Ectodermal cell (in vitro differentiated cells): ENCODE results near the gene SH3BGRL3.
"Not testable (repeated sequence)": the region's sequence is repeated elsewhere in the genome, so short reads cannot be mapped to it uniquely, and the experiment has no call there.

Experiments
- H3K27ac ChIP-seq: 2 replicates; pipeline ENCODE4 v1.7.0; 2013; ENCODE audit warnings: mild to moderate bottlenecking, low read depth, low read length; ENCODE audit not compliant: insufficient read depth, poor library complexity, severe bottlenecking
- H3K27me3 ChIP-seq: 2 replicates; pipeline ENCODE4 v1.7.0; 2013; ENCODE audit warnings: mild to moderate bottlenecking, low read length; ENCODE audit not compliant: insufficient read depth, control insufficient read depth, poor library complexity, severe bottlenecking
- H3K36me3 ChIP-seq: one replicate; pipeline ENCODE4 v1.7.0; 2013; ENCODE audit warnings: low read length; ENCODE audit not compliant: control insufficient read depth, insufficient read depth
- H3K4me1 ChIP-seq: one replicate; pipeline ENCODE4 v1.7.0; 2013; ENCODE audit warnings: low read length; ENCODE audit not compliant: control insufficient read depth, insufficient read depth
- H3K4me3 ChIP-seq: 2 replicates; pipeline ENCODE4 v1.7.0; 2013; ENCODE audit warnings: low read depth, low read length, control low read depth; ENCODE audit not compliant: insufficient read depth
- H3K9me3 ChIP-seq: 2 replicates; pipeline ENCODE4 v1.7.0; 2013; ENCODE audit warnings: mild to moderate bottlenecking, low read length, moderate library complexity; ENCODE audit not compliant: control insufficient read depth
- WGBS, 2 experiments: methylation state at CpG; one replicate each; pipeline ENCODE4 v1.1.7; 2013; ENCODE audit warnings: missing lambda C conversion rate in 2 of 2; 5-methylcytosine and 5-hydroxymethylcytosine counted together

The SH3BGRL3 gene

GRCh38 chr1:26317612-26318337 lies 37.9 kb downstream of the SH3BGRL3 start, which contains the start of gene CD52:
TSS of gene CD52 (plus strand) at chr1:26317958. CDS start at chr1:26318018, 60 bp downstream.
- Histone ChIP-seq H3K4me1 (peaks cover 7% of the 10 kb centered on the region), H3K36me3 (no peaks in the 10 kb centered on the region), H3K27me3 (no peaks in the 10 kb centered on the region), H3K4me3 (no peak within 1 kb of the TSS), H3K9me3 (no peaks in the 10 kb centered on the region), H3K27ac (no peak within 1 kb of the TSS)
- 78% methylated on average over 12 of the region's 12 CpGs for WGBS, 2 experiments

DNA sequence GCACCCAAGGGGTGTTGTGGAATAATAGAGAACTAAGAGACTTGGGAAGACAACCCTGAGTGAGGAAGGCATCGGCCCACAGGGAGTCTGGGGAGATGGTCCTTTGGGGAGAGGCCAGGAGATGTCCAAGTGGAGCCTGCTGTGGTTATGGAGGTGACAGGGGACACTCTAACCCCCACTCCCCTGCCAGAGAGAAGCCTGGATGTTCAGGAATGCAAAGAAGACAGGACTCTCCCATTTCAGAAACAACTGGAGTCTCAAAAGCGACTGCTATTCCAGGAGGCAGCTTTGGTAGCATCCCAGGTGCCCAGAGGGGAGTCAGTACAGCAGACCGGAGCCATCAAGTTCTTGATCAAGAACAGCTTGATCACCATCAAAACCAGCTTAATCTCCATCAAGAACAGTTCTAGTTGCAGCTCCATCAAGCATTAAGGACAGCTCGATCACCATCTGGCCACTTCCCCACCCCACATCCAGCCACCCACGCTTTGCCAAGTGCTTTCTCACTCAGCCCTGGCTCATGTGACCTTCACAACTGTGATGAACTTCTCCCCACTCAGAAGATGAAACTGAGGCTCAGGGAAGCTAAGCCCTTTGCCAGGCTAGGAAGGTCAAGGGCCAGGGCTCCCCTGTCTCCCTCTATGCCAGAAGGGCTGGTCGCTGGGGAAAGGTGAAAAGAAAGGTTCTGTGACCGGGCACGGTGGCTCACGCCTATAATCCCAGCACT lies 38.6 kb downstream of the SH3BGRL3 start:
- Histone ChIP-seq H3K27me3 (no peaks in the 10 kb centered on the region), H3K4me1 (peaks cover 7% of the 10 kb centered on the region), H3K4me3 (no peak overlapping the region), H3K27ac (no peak overlapping the region), H3K36me3 (no peaks in the 10 kb centered on the region), H3K9me3 (no peaks in the 10 kb centered on the region)
- 89 to 94% methylated on average over 9 of the region's 9 CpGs for WGBS, 2 experiments

- 89 to 93% methylated on average over 2 of the region's 2 CpGs for WGBS, 2 experiments
Observed at GRCh38 chr1:26320896-26321295, 41.0 kb downstream of the SH3BGRL3 start.

GRCh38 chr1:26321315-26322041 lies 41.6 kb downstream of the SH3BGRL3 start:
- H3K27me3 ChIP-seq, result no peaks in the 10 kb centered on the region
- WGBS, 2 experiments, result 45 to 47% methylated on average over 15 to 16 of the region's 16 CpGs
- no peaks in the 10 kb centered on the region for H3K9me3 ChIP-seq

More at GRCh38 chr1:26320896-26321295, 41.0 kb downstream of the SH3BGRL3 start:
- peaks cover 4% of the 10 kb centered on the region for H3K36me3 ChIP-seq
- no peaks in the 10 kb centered on the region for H3K9me3 ChIP-seq
- peaks cover 7% of the 10 kb centered on the region for H3K4me1 ChIP-seq
- no peak overlapping the region for H3K27ac ChIP-seq
- no peaks in the 10 kb centered on the region for H3K27me3 ChIP-seq
- H3K4me3 ChIP-seq, result no peak overlapping the region

GRCh38 chr1:26322042-26322331 lies 42.1 kb downstream of the SH3BGRL3 start:
- H3K27me3 ChIP-seq, result no peaks in the 10 kb centered on the region
- WGBS, 2 experiments, result 88 to 90% methylated on average over 10 of the region's 10 CpGs
- H3K27ac ChIP-seq, result no peak overlapping the region

More at GRCh38 chr1:26321315-26322041, 41.6 kb downstream of the SH3BGRL3 start:
- Histone ChIP-seq H3K4me1 (peaks cover 7% of the 10 kb centered on the region), H3K27ac (no peak overlapping the region), H3K4me3 (no peak overlapping the region), H3K36me3 (peaks cover 4% of the 10 kb centered on the region)

GRCh38 chr1:26323382-26323781 lies 43.5 kb downstream of the SH3BGRL3 start:
- no peak overlapping the region for H3K27ac ChIP-seq
- H3K36me3 ChIP-seq, result peaks cover 4% of the 10 kb centered on the region
- no peaks in the 10 kb centered on the region for H3K4me1 ChIP-seq
- 88 to 96% methylated on average over 2 of the region's 2 CpGs for WGBS, 2 experiments
- H3K9me3 ChIP-seq, result no peaks in the 10 kb centered on the region
- H3K4me3 ChIP-seq, result no peak overlapping the region
- H3K27me3 ChIP-seq, result no peaks in the 10 kb centered on the region

More at GRCh38 chr1:26322042-26322331, 42.1 kb downstream of the SH3BGRL3 start:
- H3K4me1 ChIP-seq, result peaks cover 7% of the 10 kb centered on the region
- peaks cover 4% of the 10 kb centered on the region for H3K36me3 ChIP-seq
- no peak overlapping the region for H3K4me3 ChIP-seq
- H3K9me3 ChIP-seq, result no peaks in the 10 kb centered on the region

DNA sequence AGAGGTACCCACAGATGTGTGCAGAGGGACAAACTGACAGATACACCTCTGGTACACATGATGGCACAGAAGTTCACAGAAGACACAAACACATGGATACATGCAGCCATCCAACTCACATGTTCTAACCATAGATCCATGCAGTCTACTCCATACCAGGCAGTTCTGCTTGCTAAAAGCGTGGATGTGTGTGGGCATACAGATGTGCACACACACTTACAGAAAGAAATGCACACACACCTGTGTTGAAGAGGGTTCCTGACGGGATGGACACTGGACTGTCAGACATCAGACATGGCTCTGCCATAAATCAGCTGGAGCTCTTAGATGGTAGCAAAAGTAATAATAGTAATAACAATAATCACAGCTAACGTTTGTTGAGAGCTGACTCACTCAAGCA lies 44.7 kb downstream of the SH3BGRL3 start:
- H3K4me3 ChIP-seq, result no peak overlapping the region
- no peak overlapping the region for H3K27ac ChIP-seq
- peaks cover 4% of the 10 kb centered on the region for H3K36me3 ChIP-seq
- WGBS, 2 experiments, result 92 to 96% methylated on average over 3 of the region's 3 CpGs
- H3K4me1 ChIP-seq, result no peaks in the 10 kb centered on the region
- H3K9me3 ChIP-seq, result no peaks in the 10 kb centered on the region
- H3K27me3 ChIP-seq, result no peaks in the 10 kb centered on the region

- H3K27me3 ChIP-seq, result no peaks in the 10 kb centered on the region
- WGBS, 2 experiments, result 81 to 86% methylated on average over 8 of the region's 8 CpGs
- H3K9me3 ChIP-seq, result no peaks in the 10 kb centered on the region
- H3K4me1 ChIP-seq, result no peaks in the 10 kb centered on the region
- H3K27ac ChIP-seq, result no peak overlapping the region
- H3K36me3 ChIP-seq, result peaks cover 4% of the 10 kb centered on the region
- no peak overlapping the region for H3K4me3 ChIP-seq
Observed at GRCh38 chr1:26327956-26328362, 48.1 kb downstream of the SH3BGRL3 start.

GRCh38 chr1:26328597-26328996 lies 48.7 kb downstream of the SH3BGRL3 start:
- Histone ChIP-seq H3K27me3 (no peaks in the 10 kb centered on the region), H3K4me3 (no peak overlapping the region), H3K9me3 (no peaks in the 10 kb centered on the region), H3K36me3 (peaks cover 4% of the 10 kb centered on the region), H3K27ac (no peak overlapping the region), H3K4me1 (no peaks in the 10 kb centered on the region)
- WGBS, 2 experiments, result 87 to 90% methylated on average over 8 of the region's 8 CpGs

DNA sequence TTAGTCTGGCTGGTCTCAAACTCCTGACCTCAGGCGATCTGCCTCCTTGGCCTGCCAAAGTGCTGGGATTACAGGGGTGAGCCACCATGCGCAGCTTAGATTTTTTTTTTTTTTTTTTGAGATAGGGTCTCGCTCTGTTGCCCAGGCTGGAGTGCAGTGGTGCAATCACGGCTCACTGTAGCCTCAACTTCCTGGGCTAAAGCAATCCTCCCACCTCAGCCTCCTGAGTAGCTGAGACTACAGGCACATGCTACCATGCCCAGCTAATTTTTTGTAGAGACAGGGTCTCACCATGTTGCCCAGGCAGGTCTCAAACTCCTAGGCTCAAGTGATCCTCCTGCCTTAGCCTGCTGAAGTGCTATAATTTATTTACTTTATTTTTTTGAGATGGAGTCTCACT lies 49.5 kb downstream of the SH3BGRL3 start:
- not testable (repeated sequence) for H3K4me1 ChIP-seq, H3K4me3 ChIP-seq, H3K27me3 ChIP-seq, H3K27ac ChIP-seq, H3K9me3 ChIP-seq, H3K36me3 ChIP-seq
- 95 to 97% methylated on average over 4 of the region's 4 CpGs for WGBS, 2 experiments
